ENCODE results near the gene FAM174C. TPM values are rescaled to one million over a fixed set of nuclear protein-coding genes. Genes with fewer than 3 reads are reported as not detected.
"Not testable (repeated sequence)": the region's sequence is repeated elsewhere in the genome, so short reads cannot be mapped to it uniquely, and the experiment has no call there.

The FAM174C gene
- polyA plus RNA-seq, 3 donors: 25.3 to 28.7 (median 28.5) TPM

- no peak for DNase-seq
These were observed 40.3 kb downstream of the FAM174C start for GRCh38 chr19:1315470-1316166.

DNA sequence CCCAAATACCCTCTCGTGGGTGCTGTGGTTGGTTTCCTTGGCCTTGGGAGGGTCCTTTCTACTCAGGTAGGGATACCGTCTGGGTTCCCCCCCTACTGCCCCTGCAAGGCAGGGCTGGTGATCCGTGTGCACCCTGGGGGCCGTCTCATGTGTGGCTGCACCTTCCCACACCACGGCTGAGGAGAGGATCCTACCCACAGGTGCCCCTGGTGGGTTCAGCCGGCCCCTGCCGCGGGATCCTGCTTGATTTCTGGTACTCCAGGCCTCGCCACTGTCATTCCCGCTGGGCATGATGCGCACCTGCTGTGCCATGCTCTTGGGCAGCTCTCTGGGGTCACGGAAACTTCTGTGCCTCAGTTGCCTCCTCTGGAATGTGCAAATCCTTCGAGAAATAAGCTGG is 41.1 kb downstream of the FAM174C start:
- no peak for DNase-seq

GRCh38 chr19:1317274-1318003 is 42.1 kb downstream of the FAM174C start:
- no peak for DNase-seq

DNA sequence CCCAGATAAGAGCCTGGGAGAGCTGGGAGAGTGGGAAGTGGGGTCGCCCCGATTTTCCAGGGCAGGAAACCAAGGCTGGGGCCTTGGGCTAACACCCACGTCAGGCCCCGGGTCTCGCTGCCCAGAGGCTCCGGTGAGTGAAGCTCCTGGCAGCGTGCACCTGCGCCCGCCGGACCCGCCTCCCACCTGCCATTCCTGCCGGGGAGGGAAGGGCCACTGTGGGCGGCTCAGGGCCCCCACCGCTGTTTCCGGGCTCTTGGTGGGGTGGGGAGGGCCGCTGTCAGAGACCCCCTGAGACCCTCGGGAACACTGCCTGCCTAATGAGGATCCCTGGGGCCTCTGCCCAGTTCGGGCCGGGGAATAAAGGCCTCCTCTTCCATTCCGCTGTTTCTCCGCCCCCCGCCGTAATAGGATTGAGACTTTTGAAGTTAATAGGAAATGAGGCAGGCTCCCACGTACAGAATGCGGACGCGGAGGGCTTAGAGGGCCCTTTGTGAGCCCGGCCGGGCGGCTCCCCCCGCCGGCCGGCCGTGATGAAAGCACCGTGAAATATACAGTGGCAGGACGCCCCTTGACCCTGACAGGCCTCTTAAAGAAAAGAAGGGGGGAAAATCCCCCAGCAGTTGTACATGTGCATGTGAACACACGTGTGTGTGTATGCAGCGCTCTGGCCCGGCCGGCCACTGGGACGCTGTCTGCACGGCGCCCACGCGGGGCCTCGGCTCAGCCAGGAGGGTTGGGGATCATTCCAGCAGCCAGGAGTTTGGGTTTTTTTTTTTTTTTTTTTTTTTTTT is 43.5 kb downstream of the FAM174C start:
- no peak for DNase-seq

DNA sequence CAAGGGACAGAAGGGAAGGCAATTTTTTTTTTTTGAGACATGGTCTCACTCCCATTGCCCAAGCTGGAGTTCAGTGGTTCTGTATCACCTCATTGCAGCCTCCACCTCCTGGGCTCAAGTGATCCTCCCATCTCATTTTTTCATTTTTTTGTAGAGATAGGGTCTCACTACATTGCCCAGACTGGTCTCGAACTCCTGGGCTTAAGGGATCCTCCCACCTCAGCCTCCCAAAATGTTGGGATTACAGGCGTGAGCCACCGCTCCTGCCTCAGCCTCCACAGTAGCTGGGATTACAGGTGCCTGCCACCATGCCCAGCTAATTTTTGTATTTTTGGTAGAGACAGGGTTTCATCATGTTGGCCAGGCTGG is 44.9 kb downstream of the FAM174C start:
- DNase-seq: not testable (repeated sequence)

GRCh38 chr19:1321539-1321938 is 46.2 kb downstream of the FAM174C start:
- DNase-seq: no peak

- DNase-seq: no peak
These were observed 47.1 kb downstream of the FAM174C start for GRCh38 chr19:1322198-1322981.

- DNase-seq: no peak
These were observed 49.0 kb downstream of the FAM174C start for GRCh38 chr19:1324249-1324805.

- DNase-seq: peak; percentile 72
These were observed 49.7 kb downstream of the FAM174C start for GRCh38 chr19:1324806-1325567.

- DNase-seq: no peak
These were observed 50.4 kb downstream of the FAM174C start for GRCh38 chr19:1325568-1326294.

DNA sequence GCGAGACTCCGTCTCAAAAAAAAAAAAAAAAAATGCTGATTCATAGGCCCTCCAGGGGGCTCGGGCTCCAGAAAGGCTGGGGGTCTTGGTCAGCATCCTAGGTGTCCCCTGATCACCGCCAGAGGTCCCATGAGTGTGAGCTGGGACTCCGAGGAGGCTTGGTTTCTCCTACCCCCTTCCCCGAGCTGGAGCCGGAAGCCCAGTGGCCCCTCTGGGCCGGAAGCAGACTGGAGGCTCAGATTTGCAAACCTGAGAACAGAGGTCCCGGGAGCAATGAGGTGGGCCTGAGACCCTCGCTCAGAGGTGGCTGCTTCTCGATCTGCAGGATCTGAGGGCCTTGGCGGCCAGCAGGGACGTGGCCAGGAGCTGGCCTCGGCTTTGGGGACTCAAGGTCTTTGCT is 51.8 kb downstream of the FAM174C start:
- DNase-seq: no peak

Other genes with a start within 250 kb of the FAM174C start
- 100 to 1,000 TPM; 171 to 183 (median 174) TPM for gene CNN2, start 248.9 kb upstream of the FAM174C start, polyA plus RNA-seq (ENCODE audit: insufficient read length in 3 of 3)
- 10 to 100 TPM in 1 of 3 donors, 1 to 10 TPM in 2; 8.9 to 11.6 (median 9.6) TPM for gene ABCA7, start 235.4 kb upstream of the FAM174C start, polyA plus RNA-seq (ENCODE audit: insufficient read length in 3 of 3)
- gene ARHGAP45, start 208.4 kb upstream of the FAM174C start, polyA plus RNA-seq (ENCODE audit: insufficient read length in 3 of 3): 10 to 100 TPM in 2 of 3 donors, 1 to 10 TPM in 1; 10.0 to 14.9 (median 14.8) TPM
- gene POLR2E, start 180.2 kb upstream of the FAM174C start, polyA plus RNA-seq (ENCODE audit: insufficient read length in 3 of 3): 100 to 1,000 TPM; 162 to 168 (median 165) TPM
- 100 to 1,000 TPM; 246 to 301 (median 294) TPM for gene GPX4, start 171.5 kb upstream of the FAM174C start, polyA plus RNA-seq (ENCODE audit: insufficient read length in 3 of 3)
- 10 to 100 TPM; 18.1 to 22.1 (median 20.2) TPM for gene SBNO2, start 101.3 kb upstream of the FAM174C start, polyA plus RNA-seq (ENCODE audit: insufficient read length in 3 of 3)
- 10 to 100 TPM; 57.3 to 65.3 (median 60.8) TPM for gene STK11, start 69.8 kb upstream of the FAM174C start, polyA plus RNA-seq (ENCODE audit: insufficient read length in 3 of 3)
- gene CBARP, start 37.5 kb upstream of the FAM174C start, polyA plus RNA-seq (ENCODE audit: insufficient read length in 3 of 3): 1 to 10 TPM; 2.0 to 3.2 (median 2.7) TPM
- gene ATP5F1D, start 33.8 kb upstream of the FAM174C start, polyA plus RNA-seq (ENCODE audit: insufficient read length in 3 of 3): 100 to 1,000 TPM; 119 to 152 (median 149) TPM
- gene MIDN, start 26.9 kb upstream of the FAM174C start, polyA plus RNA-seq (ENCODE audit: insufficient read length in 3 of 3): 10 to 100 TPM; 66.2 to 74.7 (median 68.1) TPM
- gene CIRBP, start 6.2 kb upstream of the FAM174C start, polyA plus RNA-seq (ENCODE audit: insufficient read length in 3 of 3): 100 to 1,000 TPM; 778 to 993 (median 799) TPM
- 1 to 10 TPM; 2.2 to 4.4 (median 3.8) TPM for gene EFNA2, start 10.3 kb downstream of the FAM174C start, polyA plus RNA-seq (ENCODE audit: insufficient read length in 3 of 3)
- gene NDUFS7, start 108.4 kb downstream of the FAM174C start, polyA plus RNA-seq (ENCODE audit: insufficient read length in 3 of 3): 10 to 100 TPM; 76.0 to 98.5 (median 94.2) TPM
- gene GAMT, start 126.0 kb downstream of the FAM174C start, polyA plus RNA-seq (ENCODE audit: insufficient read length in 3 of 3): 10 to 100 TPM; 31.5 to 42.9 (median 42.9) TPM
- 10 to 100 TPM; 85.2 to 99.4 (median 98.2) TPM for gene DAZAP1, start 132.1 kb downstream of the FAM174C start, polyA plus RNA-seq (ENCODE audit: insufficient read length in 3 of 3)
- 100 to 1,000 TPM; 716 to 925 (median 791) TPM for gene RPS15, start 162.9 kb downstream of the FAM174C start, polyA plus RNA-seq (ENCODE audit: insufficient read length in 3 of 3)
- gene APC2, start 174.6 kb downstream of the FAM174C start, polyA plus RNA-seq (ENCODE audit: insufficient read length in 3 of 3): 1 to 10 TPM; 1.3 to 1.9 (median 1.7) TPM
- 10 to 100 TPM; 29.1 to 39.1 (median 32.8) TPM for gene C19orf25, start 203.7 kb downstream of the FAM174C start, polyA plus RNA-seq (ENCODE audit: insufficient read length in 3 of 3)
- 1 to 10 TPM; 8.2 to 9.8 (median 8.6) TPM for gene PCSK4, start 214.8 kb downstream of the FAM174C start, polyA plus RNA-seq (ENCODE audit: insufficient read length in 3 of 3)
- 10 to 100 TPM; 24.2 to 33.2 (median 26.3) TPM for gene REEP6, start 215.7 kb downstream of the FAM174C start, polyA plus RNA-seq (ENCODE audit: insufficient read length in 3 of 3)
- gene ADAMTSL5, start 237.5 kb downstream of the FAM174C start, polyA plus RNA-seq (ENCODE audit: insufficient read length in 3 of 3): 1 to 10 TPM in 1 of 3 donors, under 1 TPM in 2; 0.47 to 1.4 (median 0.78) TPM
- gene PLK5, start 248.5 kb downstream of the FAM174C start, polyA plus RNA-seq (ENCODE audit: insufficient read length in 3 of 3): under 1 TPM; 0.20 to 0.46 (median 0.31) TPM

All from renal pelvis (tissue), 4 donors.